ENCODE results near the gene RTN3. TPM values are rescaled to one million over a fixed set of nuclear protein-coding genes. Genes with fewer than 3 reads are reported as not detected.
A peak's percentile ranks its signal among the peaks of the same experiment; 100 is the strongest.
"Not testable (repeated sequence)": the region's sequence is repeated elsewhere in the genome, so short reads cannot be mapped to it uniquely, and the experiment has no call there.

RTN3 gene
- total RNA-seq, 2 donors from 2014 or later, result 64.4 to 96.3 TPM

GRCh38 chr11:63767565-63768236 lies 86.4 kb downstream of the RTN3 start:
- DNase-seq (ENCODE audit: low spot score), result peak; percentile 82
- H3K4me1 ChIP-seq, result peaks cover 0 to 53% of the 10 kb centered on the region in 2 donors
- peak overlapping the region; percentile 71 to 85 for H3K4me3 ChIP-seq
- no peaks in the 10 kb centered on the region for H3K9me3 ChIP-seq
- peak overlapping the region; percentile 82 to 83 for H3K27ac ChIP-seq
- H3K27me3 ChIP-seq, result no peaks in the 10 kb centered on the region
- no peak for TF ChIP-seq CTCF (IDR thresholded peaks at IDR 0.05)
- no peaks in the 10 kb centered on the region for H3K36me3 ChIP-seq

GRCh38 chr11:63768237-63769041 lies 87.1 kb downstream of the RTN3 start, which contains the start of gene ZFTA:
Gene ZFTA, minus strand, starts transcription at chr11:63768775. Its CDS starts 153 bp downstream, at chr11:63768622.
- TF ChIP-seq CTCF (IDR thresholded peaks at IDR 0.05), result peak; percentile 71 to 95
- H3K27me3 ChIP-seq, result no peaks in the 10 kb centered on the region
- no peaks in the 10 kb centered on the region for H3K9me3 ChIP-seq
- peaks cover 0 to 46% of the 10 kb centered on the region in 2 donors for H3K4me1 ChIP-seq
- H3K36me3 ChIP-seq, result no peaks in the 10 kb centered on the region
- peak within 1 kb of the TSS; percentile 82 to 83 for H3K27ac ChIP-seq
- DNase-seq (ENCODE audit: low spot score), result no peak
- peak within 1 kb of the TSS; percentile 71 to 85 for H3K4me3 ChIP-seq

GRCh38 chr11:63769042-63769713 lies 87.9 kb downstream of the RTN3 start:
- Histone ChIP-seq H3K4me3 (peak overlapping the region; percentile 71 to 85), H3K9me3 (no peaks in the 10 kb centered on the region), H3K27me3 (no peaks in the 10 kb centered on the region), H3K4me1 (peaks cover 0 to 43% of the 10 kb centered on the region in 2 donors), H3K36me3 (no peaks in the 10 kb centered on the region), H3K27ac (peak overlapping the region; percentile 71 to 75)
- TF ChIP-seq CTCF (IDR thresholded peaks at IDR 0.05), result no peak
- peak; percentile 61 for DNase-seq (ENCODE audit: low spot score)

- Histone ChIP-seq H3K27me3 (no peaks in the 10 kb centered on the region), H3K36me3 (no peaks in the 10 kb centered on the region), H3K4me3 (peak overlapping the region; percentile 71 to 85), H3K4me1 (peaks cover 0 to 36% of the 10 kb centered on the region in 2 donors), H3K27ac (peak overlapping the region; percentile 71 to 75), H3K9me3 (no peaks in the 10 kb centered on the region)
- TF ChIP-seq CTCF (IDR thresholded peaks at IDR 0.05), result no peak
- DNase-seq (ENCODE audit: low spot score), result no peak
Observed at GRCh38 chr11:63769714-63770455, 88.6 kb downstream of the RTN3 start.

- H3K4me3 ChIP-seq, result no peak overlapping the region
- H3K4me1 ChIP-seq, result peaks cover 0 to 27% of the 10 kb centered on the region in 2 donors
- H3K27me3 ChIP-seq, result no peaks in the 10 kb centered on the region
- TF ChIP-seq CTCF (IDR thresholded peaks at IDR 0.05), result no peak
- no peak overlapping the region for H3K27ac ChIP-seq
- no peaks in the 10 kb centered on the region for H3K36me3 ChIP-seq
- no peak for DNase-seq (ENCODE audit: low spot score)
- no peaks in the 10 kb centered on the region for H3K9me3 ChIP-seq
Observed at GRCh38 chr11:63770763-63771162, 89.5 kb downstream of the RTN3 start.

GRCh38 chr11:63771741-63772318 lies 90.5 kb downstream of the RTN3 start:
- peaks cover 0 to 17% of the 10 kb centered on the region in 2 donors for H3K4me1 ChIP-seq
- H3K27ac ChIP-seq; H3K36me3 ChIP-seq; H3K9me3 ChIP-seq; DNase-seq (ENCODE audit: low spot score); H3K4me3 ChIP-seq; H3K27me3 ChIP-seq: not testable (repeated sequence)
